Thyroid gland (tissue), 4 donors: Measurements from ENCODE around the gene SDHC. TPM values are rescaled to one million over a fixed set of nuclear protein-coding genes. Genes with fewer than 3 reads are reported as not detected.

Experiments
- DNase-seq, 2 donors: peaks; one replicate each; pipeline ENCODE4 v3.0.0-alpha.2; 2019
- H3K27ac ChIP-seq, 3 donors: fragments of 200-600 bp; sonication (generic); 1 replicate in 2 of 3; 2 replicates in 1 of 3; pipeline ENCODE4 v1.5.1; 2016 to 2019; ENCODE audit warnings: mild to moderate bottlenecking in 1 of 3, moderate library complexity in 1 of 3
- H3K27me3 ChIP-seq: fragments of 200-600 bp; sonication (generic); one replicate; pipeline ENCODE4 v1.5.1; 2019
- H3K36me3 ChIP-seq, 2 donors: fragments of 200-600 bp; sonication (generic); one replicate each; pipeline ENCODE4 v1.5.1; 2016 to 2019
- H3K4me1 ChIP-seq, 2 donors: fragments of 200-600 bp; sonication (generic); one replicate each; pipeline ENCODE4 v1.5.1; 2017 to 2019
- H3K4me3 ChIP-seq, 3 donors: fragments of 200-600 bp; sonication (generic); replicated peaks in 1 of 3; 1 replicate in 2 of 3; 2 replicates in 1 of 3; pipeline ENCODE4 v1.5.1; 2016; ENCODE audit warnings: mild to moderate bottlenecking in 1 of 3
- H3K9me3 ChIP-seq: fragments of 200-600 bp; sonication (generic); one replicate; pipeline ENCODE4 v1.5.1; 2017
- CTCF ChIP-seq, 6 experiments: fragments of 200-600 bp in 3 of 6; fragments of 450-650 bp in 3 of 6; sonication (generic) in 3 of 6; IDR thresholded peaks; one replicate each; pipeline ENCODE4 v1.5.1; 2016 to 2019; ENCODE audit warnings: antibody characterized with exemption in 6 of 6, mild to moderate bottlenecking in 2 of 6, inconsistent platforms in 1 of 6, moderate library complexity in 1 of 6
- POLR2A ChIP-seq, 2 donors: fragments of 450-650 bp; IDR thresholded peaks; one replicate each; pipeline ENCODE4 v1.6.1; 2017; ENCODE audit warnings: antibody characterized with exemption in 2 of 2, mild to moderate bottlenecking in 2 of 2, moderate library complexity in 1 of 2
- WGBS, 2 donors: methylation state at CpG; one replicate each; pipeline ENCODE4 v1.1.5; 2017; 5-methylcytosine and 5-hydroxymethylcytosine counted together
- intact Hi-C: fragments of 100-400 bp; cut with DNase I; formaldehyde crosslinking; loops from one replicate; pipeline ENCODE4 v1.15.1; 2023
- total RNA-seq, 4 donors: library from RNA; depleted of rRNA; stranded (reverse); fragments of >200 nt; gene quantifications; one replicate each; pipeline ENCODE4 v1.2.3, GENCODE V29; 2016

Gene SDHC
- total RNA-seq, 4 donors from 2014 or later, result 49.1 to 174 (median 111) TPM

- DNase-seq, result no peak
- TF ChIP-seq CTCF (IDR thresholded peaks at IDR 0.05) (no peak), POLR2A (IDR thresholded peaks at IDR 0.05) (no peak)
- H3K4me1 ChIP-seq, result peaks cover 14 to 15% of the 10 kb centered on the region in 2 donors
- no peak overlapping the region for H3K27ac ChIP-seq
- 91% methylated on average over 4 of the region's 4 CpGs for WGBS, 2 donors
- H3K36me3 ChIP-seq, result no peaks in the 10 kb centered on the region
- no peaks in the 10 kb centered on the region for H3K9me3 ChIP-seq
- intact Hi-C loops, result no loop called here
- no peaks in the 10 kb centered on the region for H3K27me3 ChIP-seq
- no peak overlapping the region for H3K4me3 ChIP-seq
These were observed 13.7 kb upstream of the SDHC start for GRCh38 chr1:161300478-161300877.

- Histone ChIP-seq H3K4me3 (peak overlapping the region; percentile 45 to 73 (median 73)), H3K27me3 (no peaks in the 10 kb centered on the region), H3K27ac (peak overlapping the region in 2 of 3 donors; percentile 73 to 81), H3K36me3 (no peaks in the 10 kb centered on the region), H3K9me3 (no peaks in the 10 kb centered on the region), H3K4me1 (peaks cover 15 to 20% of the 10 kb centered on the region in 2 donors)
- TF ChIP-seq POLR2A (IDR thresholded peaks at IDR 0.05), result no peak
- TF ChIP-seq CTCF (IDR thresholded peaks at IDR 0.05), result no peak
- 9 to 12% methylated on average over 16 to 17 of the region's 17 CpGs for WGBS, 2 donors
- peak; percentile 11 to 14 for DNase-seq
- intact Hi-C loops, result loop anchor here (5.0 kb wide), 1 partner anchor 78 kb away; the partner anchor contains the start of gene TOMM40L
These were observed 9.0 kb upstream of the SDHC start for GRCh38 chr1:161304927-161305866.

GRCh38 chr1:161305867-161306519 is 8.2 kb upstream of the SDHC start:
- no peaks in the 10 kb centered on the region for H3K9me3 ChIP-seq
- peak overlapping the region; percentile 45 to 73 (median 73) for H3K4me3 ChIP-seq
- no peaks in the 10 kb centered on the region for H3K27me3 ChIP-seq
- H3K36me3 ChIP-seq, result no peaks in the 10 kb centered on the region
- WGBS, 2 donors, result 1% methylated on average over 28 to 30 of the region's 31 CpGs
- DNase-seq, result peak; percentile 85 to 87
- TF ChIP-seq CTCF (IDR thresholded peaks at IDR 0.05) (peak in 3 of 6 experiments; percentile 12 to 26 (median 14)), POLR2A (IDR thresholded peaks at IDR 0.05) (peak in 1 of 2 donors; percentile 67)
- peaks cover 15 to 20% of the 10 kb centered on the region in 2 donors for H3K4me1 ChIP-seq
- H3K27ac ChIP-seq, result peak overlapping the region; percentile 25 to 81 (median 73)
- intact Hi-C loops, result loop anchor here (5.0 kb wide), 1 partner anchor 79 kb away; the partner anchor contains the start of gene TOMM40L

GRCh38 chr1:161307230-161307768 is 6.9 kb upstream of the SDHC start:
- 86 to 92% methylated on average over 7 of the region's 7 CpGs for WGBS, 2 donors
- Histone ChIP-seq H3K36me3 (no peaks in the 10 kb centered on the region), H3K4me1 (peaks cover 20 to 21% of the 10 kb centered on the region in 2 donors), H3K4me3 (no peak overlapping the region), H3K27me3 (no peaks in the 10 kb centered on the region), H3K27ac (peak overlapping the region in 2 of 3 donors; percentile 73 to 81), H3K9me3 (no peaks in the 10 kb centered on the region)
- TF ChIP-seq CTCF (IDR thresholded peaks at IDR 0.05), result no peak
- DNase-seq, result no peak
- intact Hi-C loops, result loop anchor here (5.0 kb wide), 1 partner anchor 80 kb away; the partner anchor contains the start of gene TOMM40L
